Small intestine (tissue), 7 donors: ENCODE measurements around the gene XBP1. TPM values are rescaled to one million over a fixed set of nuclear protein-coding genes. Genes with fewer than 3 reads are reported as not detected.

ENCODE experiments used
- DNase-seq, 2 donors: peaks; one replicate each; pipeline versions ENCODE4 v3.0.0 to v3.0.0-alpha.2; 2013
- FAIRE-seq: peaks from 2 replicates; lab custom pipeline; 2012; peaks lifted over from hg19 to GRCh38; lab: Jason Lieb, UNC
- H3K27ac ChIP-seq, 3 donors: one replicate each; pipeline ENCODE4 v1.5.1; 2013; ENCODE audit warnings: low read length in 2 of 3, mild to moderate bottlenecking in 2 of 3, control low read depth in 1 of 3, inconsistent platforms in 1 of 3, low read depth in 1 of 3, moderate library complexity in 1 of 3
- H3K27me3 ChIP-seq, 3 donors: one replicate each; pipeline ENCODE4 v1.6.1; 2013; ENCODE audit warnings: low read length in 3 of 3, inconsistent platforms in 1 of 3; ENCODE audit not compliant: control insufficient read depth in 3 of 3, insufficient read depth in 3 of 3
- H3K36me3 ChIP-seq, 3 donors: one replicate each; pipeline ENCODE4 v1.6.1; 2013; ENCODE audit warnings: low read length in 3 of 3, inconsistent platforms in 1 of 3, low read depth in 1 of 3, mild to moderate bottlenecking in 1 of 3, moderate library complexity in 1 of 3; ENCODE audit not compliant: control insufficient read depth in 3 of 3, insufficient read depth in 2 of 3
- H3K4me1 ChIP-seq, 3 donors: one replicate each; pipeline ENCODE4 v1.6.1; 2013; ENCODE audit warnings: low read length in 2 of 3, inconsistent platforms in 1 of 3, low read depth in 1 of 3, mild to moderate bottlenecking in 1 of 3, moderate library complexity in 1 of 3; ENCODE audit not compliant: control insufficient read depth in 3 of 3, insufficient read depth in 2 of 3
- H3K4me3 ChIP-seq, 3 donors: one replicate each; pipeline ENCODE4 v1.5.1; 2013; ENCODE audit warnings: low read length in 3 of 3, control low read depth in 1 of 3, inconsistent platforms in 1 of 3, low read depth in 1 of 3, mild to moderate bottlenecking in 1 of 3, moderate library complexity in 1 of 3
- H3K9me3 ChIP-seq, 2 donors: one replicate each; pipeline ENCODE4 v1.6.1; 2013; ENCODE audit warnings: low read depth in 1 of 2, low read length in 1 of 2; ENCODE audit not compliant: control insufficient read depth in 2 of 2, insufficient read depth in 1 of 2
- WGBS, 3 donors: extraction: QIAGEN DNeasy Blood & Tissue Kit; methylation state at CpG; one replicate each; pipeline ENCODE4 v1.1.7; 2013; 5-methylcytosine and 5-hydroxymethylcytosine counted together
- polyA plus RNA-seq, 4 donors: library from polyadenylated mRNA; stranded (reverse) in 3 of 4; unstranded in 1 of 4; fragments of 200-250 nt in 3 of 4; fragments of 120-200 nt in 1 of 4; gene quantifications; one replicate each; pipeline versions ENCODE4 v1.2.1 to v1.2.3, GENCODE V29; 2013
- donor health status: healthy with polysubstance abuse.
- donor health status: control.
- donor health status: control.
- donor health status: Bipolar disorder and iron deficiency.
- donor health status: healthy.

The XBP1 gene
- polyA plus RNA-seq, 4 donors: 60.2 to 263 (median 173) TPM

- no peaks in the 10 kb centered on the region for H3K9me3 ChIP-seq
- H3K27ac ChIP-seq: no peak overlapping the region
- no peaks in the 10 kb centered on the region for H3K4me1 ChIP-seq
- no peak for FAIRE-seq
- H3K4me3 ChIP-seq: no peak overlapping the region
- 50 to 79% (median 70%) methylated on average over 11 of the region's 11 CpGs for WGBS, 3 donors
- DNase-seq: no peak
- no peaks in the 10 kb centered on the region for H3K27me3 ChIP-seq
- peaks cover 0 to 7% (median 0%) of the 10 kb centered on the region in 3 donors for H3K36me3 ChIP-seq
These were observed 35.3 kb upstream of the XBP1 start for GRCh38 chr22:28835630-28836189.

GRCh38 chr22:28833276-28833923 lies 33.0 kb upstream of the XBP1 start:
- H3K4me1 ChIP-seq: peaks cover 0 to 10% (median 0%) of the 10 kb centered on the region in 3 donors
- no peak overlapping the region for H3K4me3 ChIP-seq
- no peaks in the 10 kb centered on the region for H3K9me3 ChIP-seq
- H3K27ac ChIP-seq: no peak overlapping the region
- FAIRE-seq (no peak), DNase-seq (no peak)
- peaks cover 0 to 4% (median 0%) of the 10 kb centered on the region in 3 donors for H3K36me3 ChIP-seq
- 78 to 93% (median 87%) methylated on average over 3 of the region's 3 CpGs for WGBS, 3 donors
- H3K27me3 ChIP-seq: no peaks in the 10 kb centered on the region

- no peak overlapping the region for H3K27ac ChIP-seq
- WGBS, 3 donors: 94 to 100% (median 100%) methylated on average over 1 of the region's 1 CpG
- H3K36me3 ChIP-seq: peaks cover 0 to 4% (median 0%) of the 10 kb centered on the region in 3 donors
- peaks cover 0 to 10% (median 0%) of the 10 kb centered on the region in 3 donors for H3K4me1 ChIP-seq
- no peak overlapping the region for H3K4me3 ChIP-seq
- FAIRE-seq (no peak), DNase-seq (no peak)
- no peaks in the 10 kb centered on the region for H3K9me3 ChIP-seq
- H3K27me3 ChIP-seq: no peaks in the 10 kb centered on the region
These were observed 32.4 kb upstream of the XBP1 start for GRCh38 chr22:28832731-28833130.

- no peak overlapping the region for H3K27ac ChIP-seq
- DNase-seq (no peak), FAIRE-seq (no peak)
These were observed 31.0 kb upstream of the XBP1 start for GRCh38 chr22:28831140-28832072.

GRCh38 chr22:28830441-28830840 lies 30.1 kb upstream of the XBP1 start:
- no peak for FAIRE-seq
- Histone ChIP-seq H3K4me1 (peaks cover 0 to 10% (median 0%) of the 10 kb centered on the region in 3 donors), H3K27ac (peak overlapping the region in 1 of 3 donors; percentile 14), H3K4me3 (no peak overlapping the region), H3K9me3 (no peaks in the 10 kb centered on the region), H3K27me3 (no peaks in the 10 kb centered on the region), H3K36me3 (peaks cover 0 to 3% (median 0%) of the 10 kb centered on the region in 3 donors)
- no peak for DNase-seq
- 81 to 95% (median 91%) methylated on average over 3 of the region's 3 CpGs for WGBS, 3 donors

More at GRCh38 chr22:28831140-28832072, 31.0 kb upstream of the XBP1 start:
- 84 to 92% (median 87%) methylated on average over 7 of the region's 7 CpGs for WGBS, 3 donors
- H3K36me3 ChIP-seq: peaks cover 0 to 6% (median 0%) of the 10 kb centered on the region in 3 donors
- no peaks in the 10 kb centered on the region for H3K9me3 ChIP-seq
- peaks cover 0 to 10% (median 0%) of the 10 kb centered on the region in 3 donors for H3K4me1 ChIP-seq
- no peaks in the 10 kb centered on the region for H3K27me3 ChIP-seq
- no peak overlapping the region for H3K4me3 ChIP-seq

- H3K9me3 ChIP-seq: no peaks in the 10 kb centered on the region
- no peak for FAIRE-seq
- H3K36me3 ChIP-seq: peaks cover 0 to 3% (median 0%) of the 10 kb centered on the region in 3 donors
- peak overlapping the region in 2 of 3 donors; percentile 14 to 25 for H3K27ac ChIP-seq
- no peak overlapping the region for H3K4me3 ChIP-seq
- WGBS, 3 donors: 17 to 34% (median 22%) methylated on average over 12 of the region's 12 CpGs
- peaks cover 0 to 10% (median 0%) of the 10 kb centered on the region in 3 donors for H3K4me1 ChIP-seq
- H3K27me3 ChIP-seq: no peaks in the 10 kb centered on the region
- DNase-seq: peak; percentile 70 to 87
These were observed 29.2 kb upstream of the XBP1 start for GRCh38 chr22:28829358-28830181.

- Histone ChIP-seq H3K27me3 (no peaks in the 10 kb centered on the region), H3K4me3 (no peak overlapping the region), H3K36me3 (peaks cover 0 to 3% (median 0%) of the 10 kb centered on the region in 3 donors), H3K9me3 (no peaks in the 10 kb centered on the region), H3K27ac (no peak overlapping the region), H3K4me1 (peaks cover 0 to 24% (median 0%) of the 10 kb centered on the region in 3 donors)
- no peak for FAIRE-seq
- no peak for DNase-seq
- WGBS, 3 donors: 96 to 99% (median 99%) methylated on average over 7 of the region's 7 CpGs
These were observed 26.6 kb upstream of the XBP1 start for GRCh38 chr22:28826921-28827320.
